Lung (tissue), 12 donors: ENCODE results near the gene DISC1. TPM values are rescaled to one million over a fixed set of nuclear protein-coding genes. Genes with fewer than 3 reads are reported as not detected.

Experiments
- ATAC-seq: fragments of 200-7000 bp; cut with Tn5 transposase; one replicate; pipeline ENCODE4 v1.9.1; 2020; ENCODE audit warnings: moderate number of reproducible peaks; ENCODE audit not compliant: insufficient read depth, low FRiP score
- DNase-seq, 3 donors: peaks; one replicate each; pipeline ENCODE4 v3.0.0-alpha.2; 2013 to 2017
- H3K27ac ChIP-seq, 2 donors: one replicate each; pipeline ENCODE4 v1.5.1; 2013; ENCODE audit warnings: mild to moderate bottlenecking in 2 of 2, moderate library complexity in 2 of 2, control low read depth in 1 of 2, inconsistent platforms in 1 of 2, low read depth in 1 of 2, low read length in 1 of 2
- H3K27me3 ChIP-seq, 3 donors: one replicate each; pipeline ENCODE4 v1.5.1; 2013; ENCODE audit warnings: low read length in 2 of 3; ENCODE audit not compliant: control insufficient read depth in 3 of 3, insufficient read depth in 3 of 3
- H3K36me3 ChIP-seq, 4 donors: one replicate each; pipeline ENCODE4 v1.5.1; 2013; ENCODE audit warnings: low read length in 4 of 4, mild to moderate bottlenecking in 1 of 4, moderate library complexity in 1 of 4; ENCODE audit not compliant: control insufficient read depth in 4 of 4, insufficient read depth in 4 of 4
- H3K4me1 ChIP-seq, 5 donors: one replicate each; pipeline ENCODE4 v1.5.1; 2013; ENCODE audit warnings: low read length in 5 of 5, mild to moderate bottlenecking in 2 of 5, moderate library complexity in 1 of 5; ENCODE audit not compliant: control insufficient read depth in 5 of 5, insufficient read depth in 5 of 5
- H3K4me3 ChIP-seq: one replicate; pipeline ENCODE4 v1.5.1; 2013; ENCODE audit warnings: mild to moderate bottlenecking, control low read depth, moderate library complexity
- H3K9ac ChIP-seq, 2 donors: one replicate each; pipeline ENCODE4 v1.5.1; 2013; ENCODE audit warnings: low read length in 2 of 2, control low read depth in 1 of 2; ENCODE audit not compliant: insufficient read depth in 1 of 2
- H3K9me3 ChIP-seq, 4 donors: one replicate each; pipeline ENCODE4 v1.5.1; 2013; ENCODE audit warnings: low read length in 3 of 4, mild to moderate bottlenecking in 1 of 4, moderate library complexity in 1 of 4; ENCODE audit not compliant: control insufficient read depth in 4 of 4, insufficient read depth in 3 of 4
- WGBS, 2 donors: extraction: QIAGEN DNeasy Blood & Tissue Kit; methylation state at CpG; one replicate each; pipeline ENCODE4 v1.1.7; 2013; 5-methylcytosine and 5-hydroxymethylcytosine counted together
- polyA plus RNA-seq, 2 donors: library from polyadenylated mRNA; stranded (reverse); fragments of 200-250 nt; gene quantifications; one replicate each; pipeline ENCODE4 v1.2.1, GENCODE V29; 2013
- total RNA-seq, 2 donors: library from RNA; depleted of rRNA in 1 of 2; stranded (reverse); fragments of >200 nt in 1 of 2; gene quantifications; one replicate each; pipeline ENCODE4 v1.2.1, GENCODE V29; 2014 to 2021
- TF ChIP-seq, protein P1 (sequence below): IDR thresholded peaks from 2 replicates; pipeline ENCODE4 v1.5.1; 2012; ENCODE audit warnings: mild to moderate bottlenecking; ENCODE audit errors: control extremely low read depth, extremely low read depth
- donor health status: control.
- donor health status: control.
- donor health status: Bipolar disorder and iron deficiency.
- donor health status: healthy.
- donor health status: DM: yes; HTN: yes; CAD: no.

The DISC1 gene
- total and polyA plus RNA-seq, 4 donors: 0.98 to 32.9 (median 6.1) TPM

GRCh38 chr1:231883382-231883781 is 256.8 kb downstream of the DISC1 start:
- Histone ChIP-seq H3K27ac (no peak overlapping the region), H3K4me1 (peaks cover 0 to 6% (median 0%) of the 10 kb centered on the region in 5 donors), H3K4me3 (no peak overlapping the region), H3K27me3 (no peaks in the 10 kb centered on the region), H3K9ac (no peak overlapping the region), H3K36me3 (no peaks in the 10 kb centered on the region), H3K9me3 (peaks cover 0 to 2% (median 0%) of the 10 kb centered on the region in 4 donors)
- DNase-seq (no peak), ATAC-seq (no peak)
- TF ChIP-seq, protein P1, sequence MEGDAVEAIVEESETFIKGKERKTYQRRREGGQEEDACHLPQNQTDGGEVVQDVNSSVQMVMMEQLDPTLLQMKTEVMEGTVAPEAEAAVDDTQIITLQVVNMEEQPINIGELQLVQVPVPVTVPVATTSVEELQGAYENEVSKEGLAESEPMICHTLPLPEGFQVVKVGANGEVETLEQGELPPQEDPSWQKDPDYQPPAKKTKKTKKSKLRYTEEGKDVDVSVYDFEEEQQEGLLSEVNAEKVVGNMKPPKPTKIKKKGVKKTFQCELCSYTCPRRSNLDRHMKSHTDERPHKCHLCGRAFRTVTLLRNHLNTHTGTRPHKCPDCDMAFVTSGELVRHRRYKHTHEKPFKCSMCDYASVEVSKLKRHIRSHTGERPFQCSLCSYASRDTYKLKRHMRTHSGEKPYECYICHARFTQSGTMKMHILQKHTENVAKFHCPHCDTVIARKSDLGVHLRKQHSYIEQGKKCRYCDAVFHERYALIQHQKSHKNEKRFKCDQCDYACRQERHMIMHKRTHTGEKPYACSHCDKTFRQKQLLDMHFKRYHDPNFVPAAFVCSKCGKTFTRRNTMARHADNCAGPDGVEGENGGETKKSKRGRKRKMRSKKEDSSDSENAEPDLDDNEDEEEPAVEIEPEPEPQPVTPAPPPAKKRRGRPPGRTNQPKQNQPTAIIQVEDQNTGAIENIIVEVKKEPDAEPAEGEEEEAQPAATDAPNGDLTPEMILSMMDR: no peak
- 81 to 100% methylated on average over 1 of the region's 1 CpG for WGBS, 2 donors

GRCh38 chr1:231885209-231885854 is 258.7 kb downstream of the DISC1 start:
- H3K27me3 ChIP-seq: no peaks in the 10 kb centered on the region
- H3K4me1 ChIP-seq: peaks cover 0 to 6% (median 1%) of the 10 kb centered on the region in 5 donors
- DNase-seq: no peak
- no peak overlapping the region for H3K27ac ChIP-seq
- 68 to 87% methylated on average over 7 of the region's 7 CpGs for WGBS, 2 donors
- ATAC-seq: no peak
- no peak overlapping the region for H3K9ac ChIP-seq
- TF ChIP-seq, protein P1: no peak
- no peaks in the 10 kb centered on the region for H3K36me3 ChIP-seq
- H3K9me3 ChIP-seq: peaks cover 0 to 2% (median 0%) of the 10 kb centered on the region in 4 donors
- H3K4me3 ChIP-seq: no peak overlapping the region

DNA sequence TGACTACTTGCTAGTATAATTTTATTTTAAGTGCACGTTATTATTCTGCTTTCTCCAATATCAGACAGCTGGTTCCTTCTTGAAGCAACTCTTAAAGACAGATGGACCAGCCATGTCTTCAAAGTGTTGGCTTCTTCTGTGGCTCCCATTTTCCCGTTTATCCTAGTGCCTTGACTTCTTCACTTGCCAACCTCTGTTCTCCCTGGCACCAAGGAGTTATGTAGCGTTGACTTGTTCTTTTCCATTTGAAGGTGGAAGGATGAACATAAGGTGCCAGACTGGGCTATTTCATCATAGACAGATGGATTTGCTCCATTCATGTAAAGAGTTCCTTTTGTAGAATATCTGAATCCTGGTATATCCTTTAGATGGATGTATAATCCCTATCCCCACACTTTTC is 260.6 kb downstream of the DISC1 start:
- DNase-seq: no peak
- H3K4me1 ChIP-seq: peaks cover 0 to 6% (median 1%) of the 10 kb centered on the region in 5 donors
- H3K9ac ChIP-seq: no peak overlapping the region
- H3K27me3 ChIP-seq: no peaks in the 10 kb centered on the region
- H3K36me3 ChIP-seq: no peaks in the 10 kb centered on the region
- no peak overlapping the region for H3K4me3 ChIP-seq
- H3K27ac ChIP-seq: no peak overlapping the region
- H3K9me3 ChIP-seq: no peaks in the 10 kb centered on the region
- WGBS, 2 donors: 96 to 97% methylated on average over 3 of the region's 3 CpGs
- no peak for ATAC-seq
- TF ChIP-seq, protein P1: no peak

GRCh38 chr1:231887866-231888265 is 261.3 kb downstream of the DISC1 start:
- ATAC-seq (no peak), DNase-seq (no peak)
- H3K4me3 ChIP-seq: no peak overlapping the region
- peaks cover 0 to 6% (median 1%) of the 10 kb centered on the region in 5 donors for H3K4me1 ChIP-seq
- TF ChIP-seq, protein P1: no peak
- no peaks in the 10 kb centered on the region for H3K9me3 ChIP-seq
- no peak overlapping the region for H3K27ac ChIP-seq
- no peaks in the 10 kb centered on the region for H3K36me3 ChIP-seq
- 93 to 99% methylated on average over 6 of the region's 6 CpGs for WGBS, 2 donors
- no peaks in the 10 kb centered on the region for H3K27me3 ChIP-seq
- H3K9ac ChIP-seq: no peak overlapping the region
